Stimulated activated CD8-positive, alpha-beta memory T cell treated with anti-CD3 and anti-CD28 coated beads, Interleukin-7, amount 100 ng/mL, for 1 hour (primary cell): ENCODE measurements around the gene ARL13B.
"Not testable (repeated sequence)": the region's sequence is repeated elsewhere in the genome, so short reads cannot be mapped to it uniquely, and the experiment has no call there.

ENCODE experiments used
- DNase-seq, 2 donors: peaks; one replicate each; pipeline ENCODE4 v3.0.0-alpha.2; 2020; ENCODE audit warnings: low read depth in 2 of 2

Gene ARL13B

GRCh38 chr3:93994056-93994455 lies 14.1 kb downstream of the ARL13B start:
- DNase-seq, result no peak

GRCh38 chr3:94001191-94001590 lies 21.2 kb downstream of the ARL13B start:
- no peak for DNase-seq

- no peak for DNase-seq
Measured at GRCh38 chr3:94001827-94002495, 22.0 kb downstream of the ARL13B start.

GRCh38 chr3:94004301-94004910 lies 24.5 kb downstream of the ARL13B start:
- DNase-seq, result no peak

GRCh38 chr3:94008253-94008652 lies 28.3 kb downstream of the ARL13B start:
- no peak for DNase-seq

GRCh38 chr3:94009608-94010007 lies 29.7 kb downstream of the ARL13B start:
- no peak for DNase-seq

- DNase-seq, result no peak
Measured at GRCh38 chr3:94011233-94011711, 31.3 kb downstream of the ARL13B start.

- no peak for DNase-seq
Measured at GRCh38 chr3:94012185-94012584, 32.2 kb downstream of the ARL13B start.

GRCh38 chr3:94015025-94015424 lies 35.1 kb downstream of the ARL13B start:
- DNase-seq, result no peak

GRCh38 chr3:94019659-94020058 lies 39.7 kb downstream of the ARL13B start:
- no peak for DNase-seq

GRCh38 chr3:94020293-94020692 lies 40.3 kb downstream of the ARL13B start:
- DNase-seq, result no peak

GRCh38 chr3:94024385-94024784 lies 44.4 kb downstream of the ARL13B start:
- DNase-seq, result no peak

- DNase-seq, result no peak
Measured at GRCh38 chr3:94026623-94027022, 46.7 kb downstream of the ARL13B start.

GRCh38 chr3:94028093-94028837 lies 48.3 kb downstream of the ARL13B start, which contains the start of gene STX19:
Gene STX19, minus strand, starts transcription at chr3:94028597. Its CDS starts 13,328 bp downstream, at chr3:94015269.
- DNase-seq, result no peak

GRCh38 chr3:94036909-94037507 lies 57.1 kb downstream of the ARL13B start:
- no peak for DNase-seq

GRCh38 chr3:94043285-94043684 lies 63.3 kb downstream of the ARL13B start:
- no peak for DNase-seq

GRCh38 chr3:94044100-94044936 lies 64.4 kb downstream of the ARL13B start:
- not testable (repeated sequence) for DNase-seq

- no peak for DNase-seq
Measured at GRCh38 chr3:94046533-94046932, 66.6 kb downstream of the ARL13B start.

- no peak for DNase-seq
Measured at GRCh38 chr3:94049267-94049666, 69.3 kb downstream of the ARL13B start.

- DNase-seq, result no peak
Measured at GRCh38 chr3:94050546-94050945, 70.6 kb downstream of the ARL13B start.

- no peak for DNase-seq
Measured at GRCh38 chr3:94061297-94061696, 81.3 kb downstream of the ARL13B start.
